Vagina (tissue), 2 donors: ENCODE data around the gene HS3ST3B1. TPM values are rescaled to one million over a fixed set of nuclear protein-coding genes. Genes with fewer than 3 reads are reported as not detected.

ENCODE experiments used
- DNase-seq, 2 donors: peaks; one replicate each; pipeline ENCODE4 v3.0.0-alpha.2; 2017; ENCODE audit errors: extremely low spot score in 2 of 2
- H3K27ac ChIP-seq: fragments of 200-600 bp; sonication (generic); one replicate; pipeline ENCODE4 v1.5.1; 2019
- H3K27me3 ChIP-seq: fragments of 200-600 bp; sonication (generic); one replicate; pipeline ENCODE4 v1.5.1; 2019
- H3K36me3 ChIP-seq, 2 donors: fragments of 200-600 bp; sonication (generic); one replicate each; pipeline ENCODE4 v1.5.1; 2017 to 2019
- H3K4me1 ChIP-seq: fragments of 200-600 bp; sonication (generic); one replicate; pipeline ENCODE4 v1.5.1; 2019
- H3K4me3 ChIP-seq, 2 donors: fragments of 200-600 bp; sonication (generic); 1 replicate in 1 of 2; 2 replicates in 1 of 2; pipeline ENCODE4 v1.5.1; 2016 to 2019
- H3K9me3 ChIP-seq: fragments of 200-600 bp; sonication (generic); one replicate; pipeline ENCODE4 v1.5.1; 2019
- POLR2A ChIP-seq, 2 donors: fragments of 450-650 bp; IDR thresholded peaks; one replicate each; pipeline ENCODE4 v1.6.1; 2017; ENCODE audit warnings: antibody characterized with exemption in 2 of 2, mild to moderate bottlenecking in 2 of 2, moderate library complexity in 2 of 2
- POLR2AphosphoS5 ChIP-seq, 2 donors: sonication (generic); formaldehyde crosslinking; IDR thresholded peaks; one replicate each; pipeline ENCODE4 v1.9.0; 2017; ENCODE audit warnings: antibody characterized with exemption in 2 of 2, mild to moderate bottlenecking in 2 of 2, low read depth in 1 of 2; ENCODE audit not compliant: insufficient read depth in 1 of 2
- intact Hi-C: fragments of 100-400 bp; cut with DNase I; formaldehyde crosslinking; loops from one replicate; pipeline ENCODE4 v1.15.1; 2023
- total RNA-seq: library from RNA; depleted of rRNA; stranded (reverse); fragments of >200 nt; gene quantifications from one replicate; pipeline ENCODE4 v1.2.3, GENCODE V29; 2016
- TF ChIP-seq, protein P1 (sequence below), 3 experiments: fragments of 450-650 bp in 2 of 3; fragments of 200-600 bp in 1 of 3; sonication (generic) in 1 of 3; IDR thresholded peaks; one replicate each; pipeline ENCODE4 v1.5.1; 2017 to 2019; ENCODE audit warnings: antibody characterized with exemption in 3 of 3, mild to moderate bottlenecking in 2 of 3, moderate library complexity in 2 of 3

The HS3ST3B1 gene
- total RNA-seq, 1 donor from 2014 or later: 5.9 TPM

- peaks cover 36% of the 10 kb centered on the region for H3K4me1 ChIP-seq
- H3K9me3 ChIP-seq: no peaks in the 10 kb centered on the region
- TF ChIP-seq POLR2A (IDR thresholded peaks at IDR 0.05) (no peak), POLR2AphosphoS5 (IDR thresholded peaks at IDR 0.05; ENCODE audit: insufficient read depth in 1 of 2, low read depth in 1 of 2) (no peak)
- TF ChIP-seq, protein P1, sequence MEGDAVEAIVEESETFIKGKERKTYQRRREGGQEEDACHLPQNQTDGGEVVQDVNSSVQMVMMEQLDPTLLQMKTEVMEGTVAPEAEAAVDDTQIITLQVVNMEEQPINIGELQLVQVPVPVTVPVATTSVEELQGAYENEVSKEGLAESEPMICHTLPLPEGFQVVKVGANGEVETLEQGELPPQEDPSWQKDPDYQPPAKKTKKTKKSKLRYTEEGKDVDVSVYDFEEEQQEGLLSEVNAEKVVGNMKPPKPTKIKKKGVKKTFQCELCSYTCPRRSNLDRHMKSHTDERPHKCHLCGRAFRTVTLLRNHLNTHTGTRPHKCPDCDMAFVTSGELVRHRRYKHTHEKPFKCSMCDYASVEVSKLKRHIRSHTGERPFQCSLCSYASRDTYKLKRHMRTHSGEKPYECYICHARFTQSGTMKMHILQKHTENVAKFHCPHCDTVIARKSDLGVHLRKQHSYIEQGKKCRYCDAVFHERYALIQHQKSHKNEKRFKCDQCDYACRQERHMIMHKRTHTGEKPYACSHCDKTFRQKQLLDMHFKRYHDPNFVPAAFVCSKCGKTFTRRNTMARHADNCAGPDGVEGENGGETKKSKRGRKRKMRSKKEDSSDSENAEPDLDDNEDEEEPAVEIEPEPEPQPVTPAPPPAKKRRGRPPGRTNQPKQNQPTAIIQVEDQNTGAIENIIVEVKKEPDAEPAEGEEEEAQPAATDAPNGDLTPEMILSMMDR (IDR thresholded peaks at IDR 0.05): no peak
- intact Hi-C loops: no loop called here
- no peaks in the 10 kb centered on the region for H3K27me3 ChIP-seq
- H3K36me3 ChIP-seq: no peaks in the 10 kb centered on the region
- no peak overlapping the region for H3K4me3 ChIP-seq
- H3K27ac ChIP-seq: no peak overlapping the region
- DNase-seq: peak; percentile 54 to 58
These were observed 11.6 kb downstream of the HS3ST3B1 start for GRCh38 chr17:14312522-14312921.

- DNase-seq: no peak
- no peaks in the 10 kb centered on the region for H3K36me3 ChIP-seq
- H3K27me3 ChIP-seq: no peaks in the 10 kb centered on the region
- peaks cover 12% of the 10 kb centered on the region for H3K4me1 ChIP-seq
- TF ChIP-seq, protein P1 (IDR thresholded peaks at IDR 0.05): no peak
- TF ChIP-seq POLR2A (IDR thresholded peaks at IDR 0.05) (no peak), POLR2AphosphoS5 (IDR thresholded peaks at IDR 0.05; ENCODE audit: insufficient read depth in 1 of 2, low read depth in 1 of 2) (no peak)
- no peaks in the 10 kb centered on the region for H3K9me3 ChIP-seq
- H3K27ac ChIP-seq: no peak overlapping the region
- intact Hi-C loops: no loop called here
- no peak overlapping the region for H3K4me3 ChIP-seq
These were observed 15.4 kb downstream of the HS3ST3B1 start for GRCh38 chr17:14316126-14316832.

GRCh38 chr17:14317383-14317782 is 16.5 kb downstream of the HS3ST3B1 start:
- no peaks in the 10 kb centered on the region for H3K9me3 ChIP-seq
- no peak for DNase-seq
- H3K27ac ChIP-seq: no peak overlapping the region
- H3K27me3 ChIP-seq: no peaks in the 10 kb centered on the region
- intact Hi-C loops: no loop called here
- no peak overlapping the region for H3K4me3 ChIP-seq
- TF ChIP-seq POLR2A (IDR thresholded peaks at IDR 0.05) (no peak), POLR2AphosphoS5 (IDR thresholded peaks at IDR 0.05; ENCODE audit: insufficient read depth in 1 of 2, low read depth in 1 of 2) (no peak)
- TF ChIP-seq, protein P1 (IDR thresholded peaks at IDR 0.05): no peak
- no peaks in the 10 kb centered on the region for H3K36me3 ChIP-seq
- H3K4me1 ChIP-seq: peaks cover 12% of the 10 kb centered on the region

- DNase-seq: no peak
- Histone ChIP-seq H3K27me3 (no peaks in the 10 kb centered on the region), H3K4me1 (peaks cover 12% of the 10 kb centered on the region), H3K9me3 (no peaks in the 10 kb centered on the region), H3K4me3 (no peak overlapping the region), H3K27ac (no peak overlapping the region), H3K36me3 (no peaks in the 10 kb centered on the region)
- intact Hi-C loops: no loop called here
- TF ChIP-seq, protein P1 (IDR thresholded peaks at IDR 0.05): no peak
- TF ChIP-seq POLR2A (IDR thresholded peaks at IDR 0.05) (no peak), POLR2AphosphoS5 (IDR thresholded peaks at IDR 0.05; ENCODE audit: insufficient read depth in 1 of 2, low read depth in 1 of 2) (no peak)
These were observed 17.4 kb downstream of the HS3ST3B1 start for GRCh38 chr17:14318109-14318917.

GRCh38 chr17:14318918-14319205 is 18.0 kb downstream of the HS3ST3B1 start:
- H3K4me1 ChIP-seq: peaks cover 12% of the 10 kb centered on the region
- H3K27ac ChIP-seq: no peak overlapping the region
- DNase-seq: no peak
- intact Hi-C loops: no loop called here
- no peak overlapping the region for H3K4me3 ChIP-seq
- H3K9me3 ChIP-seq: no peaks in the 10 kb centered on the region
- no peaks in the 10 kb centered on the region for H3K27me3 ChIP-seq
- TF ChIP-seq, protein P1 (IDR thresholded peaks at IDR 0.05): no peak
- TF ChIP-seq POLR2AphosphoS5 (IDR thresholded peaks at IDR 0.05; ENCODE audit: insufficient read depth in 1 of 2, low read depth in 1 of 2) (no peak), POLR2A (IDR thresholded peaks at IDR 0.05) (no peak)
- H3K36me3 ChIP-seq: no peaks in the 10 kb centered on the region
